Cerebellar nuclear complex (tissue), 1 donor: ENCODE data around the gene SP100.
"Not testable (repeated sequence)": the region's sequence is repeated elsewhere in the genome, so short reads cannot be mapped to it uniquely, and the experiment has no call there.

ENCODE experiments used
- DNase-seq, 2 experiments: peaks; one replicate each; lab custom pipeline; 2025; lab: John Stamatoyannopoulos, UW

Gene SP100

DNA sequence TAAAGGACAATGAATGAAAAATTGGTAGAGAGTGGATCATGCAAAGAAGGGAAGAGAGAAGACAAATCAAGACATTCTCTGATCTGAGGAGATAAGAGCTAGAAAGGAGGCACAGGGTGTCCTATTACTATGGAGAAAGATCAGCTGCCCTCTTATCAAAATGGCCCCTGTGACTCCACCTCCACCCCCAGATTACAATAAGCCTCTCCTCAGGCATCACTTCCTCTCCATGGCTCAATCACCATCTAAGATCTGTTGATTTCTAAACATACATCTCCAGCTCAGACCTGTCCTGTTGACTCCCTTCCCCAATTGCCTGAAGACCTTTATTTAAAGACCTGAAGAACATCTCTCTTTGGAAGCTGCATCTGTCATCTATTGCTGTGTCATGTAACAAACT, 43.2 kb downstream of the SP100 start:
- DNase-seq, result no peak

GRCh38 chr2:230471074-230471473, 55.1 kb downstream of the SP100 start:
- no peak for DNase-seq

DNA sequence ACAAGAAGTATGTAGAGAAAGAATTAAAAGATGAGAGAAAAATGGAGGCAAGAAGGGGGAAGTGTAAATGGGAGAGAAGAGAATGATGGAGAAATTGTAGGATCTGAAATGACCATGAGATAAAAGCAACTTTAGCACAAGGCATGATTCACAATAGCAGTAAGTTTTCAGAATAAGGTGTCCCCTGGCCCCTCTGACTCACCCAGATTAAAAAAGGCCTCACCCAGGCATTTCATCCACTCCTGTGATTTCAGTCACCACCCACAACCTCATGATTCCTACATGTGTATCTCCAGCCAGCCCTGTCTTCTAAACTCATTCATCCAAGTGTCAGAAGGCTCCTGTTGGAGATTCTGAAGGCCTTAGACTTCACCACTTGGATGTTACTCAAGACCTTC, 56.6 kb downstream of the SP100 start:
- DNase-seq, result no peak

DNA sequence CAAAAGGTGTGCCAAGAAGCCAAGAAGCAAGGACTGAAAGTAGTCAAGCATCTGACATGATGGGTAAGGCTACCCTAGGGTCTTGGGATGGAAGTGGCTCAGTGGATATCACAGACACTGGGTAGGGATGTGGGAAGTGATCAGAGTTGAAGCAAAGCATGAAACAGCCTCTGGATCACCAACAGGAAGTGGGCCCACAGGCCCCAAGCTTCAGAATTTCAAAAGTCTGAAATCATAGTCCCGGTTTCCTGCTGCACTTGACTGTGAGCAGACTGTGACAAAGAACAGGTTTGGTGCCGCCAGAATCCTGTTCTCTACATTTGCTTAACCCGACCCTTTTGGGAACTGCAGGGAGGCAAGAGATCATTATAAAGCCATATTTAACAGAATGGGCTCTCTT, 57.4 kb downstream of the SP100 start:
- DNase-seq, result no peak

DNA sequence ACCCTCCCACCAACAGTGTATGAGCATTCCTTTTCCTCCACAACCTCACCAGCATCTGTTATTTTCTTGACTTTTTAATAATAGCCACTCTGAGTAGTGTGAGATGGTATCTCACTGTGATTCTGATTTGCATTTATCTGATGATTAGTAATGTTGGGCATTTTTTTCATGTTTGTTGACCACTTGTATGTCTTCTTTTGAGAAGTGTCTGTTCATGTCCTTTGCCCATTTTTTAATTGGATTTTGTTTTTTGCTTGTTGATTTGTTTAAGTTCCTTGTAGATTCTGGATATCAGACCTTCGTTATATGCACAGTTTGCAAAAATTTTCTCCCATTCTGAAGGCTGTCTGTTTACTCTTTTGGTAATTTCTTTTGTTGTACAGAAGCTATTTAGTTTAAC, 59.1 kb downstream of the SP100 start:
- no peak for DNase-seq

DNA sequence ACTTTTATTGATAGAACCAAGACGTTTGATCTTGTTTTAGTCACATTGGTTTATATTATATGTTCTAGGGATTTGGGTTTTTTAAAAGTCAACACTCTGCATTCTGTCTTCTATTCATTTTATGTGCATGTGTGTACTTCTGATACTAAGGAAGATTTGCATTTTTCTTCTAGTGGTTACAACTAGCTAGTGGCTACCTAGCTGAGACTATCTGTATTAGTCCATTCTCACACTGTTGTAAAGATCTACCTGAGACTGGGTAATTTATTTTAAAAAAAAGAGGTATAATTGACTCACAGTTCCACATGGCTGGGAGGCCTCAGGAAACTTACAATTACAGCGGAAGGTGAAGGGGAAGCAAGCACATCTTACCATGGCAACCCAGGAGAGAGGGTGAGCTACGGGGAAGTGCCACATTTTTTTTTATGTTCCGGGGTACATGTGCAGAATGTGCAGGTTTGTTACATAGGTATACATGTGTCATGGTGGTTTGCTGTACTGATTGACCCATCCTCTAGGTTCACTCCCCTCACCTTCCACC, 69.9 kb downstream of the SP100 start:
- no peak for DNase-seq

DNA sequence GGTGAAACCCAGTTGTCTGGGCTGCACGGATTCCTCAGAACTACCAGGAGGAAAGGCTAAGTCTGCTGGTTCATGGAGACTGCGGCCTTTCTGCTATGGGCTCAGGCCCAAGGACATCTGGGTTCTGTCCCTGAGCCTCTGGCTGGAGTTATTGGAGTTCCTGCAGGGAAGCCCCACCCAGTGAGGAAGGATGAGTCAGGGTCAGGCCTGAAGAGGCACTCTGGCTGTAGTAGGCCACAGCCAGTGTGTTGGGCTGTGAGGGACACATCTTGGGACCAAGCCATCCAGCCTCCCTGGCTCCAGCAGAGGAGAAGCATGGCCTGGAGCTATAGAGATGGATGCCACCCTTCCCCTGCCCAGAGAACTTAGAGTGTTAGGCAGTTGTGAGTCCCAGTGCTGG, 75.2 kb downstream of the SP100 start:
- DNase-seq, result not testable (repeated sequence)

DNA sequence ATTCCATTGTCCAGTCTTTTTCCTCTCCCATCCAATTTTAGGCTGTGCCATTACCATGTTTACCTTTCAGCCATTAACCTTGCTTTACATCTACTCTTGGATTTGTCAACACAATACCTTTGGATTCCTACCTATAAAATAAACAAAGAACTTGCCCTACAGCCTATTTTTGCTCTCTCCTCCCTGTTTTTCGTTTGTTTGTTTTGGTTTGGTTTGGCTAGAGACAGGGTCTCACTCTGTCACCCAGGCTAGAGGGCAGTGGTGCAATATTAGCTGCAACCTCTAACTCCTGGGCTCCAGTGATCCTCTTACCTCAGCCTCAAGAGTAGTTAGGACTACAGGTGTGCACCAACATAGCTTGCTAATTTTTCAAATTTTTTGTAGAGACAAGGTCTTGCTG, 76.1 kb downstream of the SP100 start:
- DNase-seq, result no peak

DNA sequence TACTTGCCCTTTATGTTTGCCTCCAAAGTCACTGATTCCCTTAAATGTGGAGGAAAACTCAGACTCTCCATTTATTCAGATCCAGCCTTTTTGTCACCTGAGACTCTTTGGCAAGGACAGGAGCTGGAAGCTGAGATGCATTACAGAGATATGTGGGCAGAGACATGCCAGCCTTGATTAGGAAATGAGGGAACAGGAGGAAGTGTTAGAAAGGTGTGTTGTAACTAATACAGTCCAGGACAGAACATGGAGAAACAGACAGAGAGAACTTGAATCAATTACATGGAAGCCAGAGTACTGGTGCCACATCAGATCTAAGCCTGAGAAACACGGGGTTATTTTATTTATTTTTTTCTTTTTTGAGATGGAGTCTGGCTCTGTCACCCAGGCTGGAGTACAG, 79.0 kb downstream of the SP100 start:
- DNase-seq, result no peak

- no peak for DNase-seq
Measured at GRCh38 chr2:230496891-230497290, 80.9 kb downstream of the SP100 start.

DNA sequence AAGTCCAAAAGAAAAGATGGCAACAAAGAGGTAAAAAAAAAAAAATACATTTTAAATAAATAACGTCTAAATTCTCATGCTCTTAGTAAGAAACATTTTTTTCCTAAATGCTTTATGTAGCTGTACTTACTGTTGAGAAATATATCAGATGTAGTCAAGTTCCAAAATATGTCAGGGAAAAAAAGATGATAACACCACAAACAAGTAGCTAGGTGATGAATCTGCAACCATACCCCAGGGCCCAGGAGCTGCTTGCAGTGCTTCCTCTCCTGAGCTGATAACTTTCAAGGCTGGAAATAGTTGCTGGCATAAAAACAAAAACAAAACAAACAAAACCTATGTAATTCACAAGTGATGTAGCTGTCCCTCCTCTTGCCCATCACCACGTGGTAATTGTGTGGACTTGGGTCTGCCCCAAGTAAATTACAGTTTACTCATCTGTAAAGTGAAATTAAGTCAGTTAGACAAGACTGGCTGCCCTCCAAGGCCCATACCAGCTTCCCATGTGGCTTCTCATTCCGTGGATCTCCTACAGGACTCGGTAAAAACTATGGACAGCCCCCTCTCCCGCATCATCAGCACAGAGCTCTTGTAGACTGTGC, 82.6 kb downstream of the SP100 start:
- DNase-seq, result no peak

- no peak for DNase-seq
Measured at GRCh38 chr2:230502593-230502992, 86.6 kb downstream of the SP100 start.

- no peak for DNase-seq
Measured at GRCh38 chr2:230503798-230504197, 87.8 kb downstream of the SP100 start.

DNA sequence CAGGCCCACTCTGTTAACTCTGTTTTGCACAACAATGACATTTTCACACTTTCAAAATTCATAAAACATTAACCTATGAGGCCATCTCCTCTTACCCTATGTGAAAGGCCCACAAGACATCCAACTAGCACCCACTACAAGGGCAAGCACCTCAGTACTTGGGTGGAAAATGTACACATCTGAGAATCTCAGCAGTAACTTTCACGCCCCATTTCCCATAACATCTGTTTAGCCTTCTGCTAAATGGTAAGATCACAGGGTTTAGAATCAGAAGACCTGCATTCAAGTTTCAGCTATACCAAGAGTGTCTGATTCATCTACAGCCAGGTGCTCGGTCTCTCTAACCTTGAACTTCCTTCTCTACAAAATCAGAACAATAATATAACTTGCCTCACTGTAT, 89.2 kb downstream of the SP100 start:
- DNase-seq, result no peak

- DNase-seq, result no peak
Measured at GRCh38 chr2:230512955-230513748, 97.2 kb downstream of the SP100 start.

DNA sequence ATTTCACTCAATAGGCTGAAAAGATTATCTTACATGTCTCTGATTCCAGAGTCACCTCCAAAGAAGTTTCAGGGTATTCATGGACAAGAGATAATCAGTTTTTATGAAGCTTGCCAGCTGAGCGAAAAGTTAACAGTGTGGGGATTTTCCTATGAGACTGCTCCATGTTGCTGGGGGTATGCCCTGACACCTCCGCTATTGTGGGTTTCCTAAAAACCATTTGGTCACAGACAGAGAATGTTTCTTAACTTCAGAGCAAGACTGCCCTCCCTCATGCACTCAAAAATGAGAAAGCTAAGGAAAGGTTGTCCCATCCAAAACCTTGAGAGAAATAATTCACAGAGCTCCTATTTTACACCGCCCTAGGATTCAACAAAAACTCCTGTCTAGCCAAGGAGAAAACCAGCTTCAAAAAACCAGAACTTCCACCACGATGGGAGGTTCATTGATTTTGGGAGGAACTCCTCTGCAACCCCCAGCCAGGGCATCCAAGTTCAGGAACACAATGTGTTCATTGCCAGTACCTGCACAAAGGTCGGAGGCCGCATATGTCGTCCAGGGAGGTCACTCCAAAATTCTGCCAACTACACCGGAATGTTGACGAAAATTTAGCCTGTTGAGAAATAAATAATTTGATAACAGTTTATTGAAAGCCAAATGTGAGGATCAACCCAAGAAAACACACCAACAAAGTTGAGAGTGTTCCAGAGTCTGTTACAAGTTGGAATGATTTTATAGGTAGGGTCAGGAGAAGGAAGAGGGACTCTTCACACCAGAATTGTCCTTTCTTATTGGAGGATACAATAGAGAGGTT, 104.3 kb downstream of the SP100 start:
- DNase-seq, result no peak

DNA sequence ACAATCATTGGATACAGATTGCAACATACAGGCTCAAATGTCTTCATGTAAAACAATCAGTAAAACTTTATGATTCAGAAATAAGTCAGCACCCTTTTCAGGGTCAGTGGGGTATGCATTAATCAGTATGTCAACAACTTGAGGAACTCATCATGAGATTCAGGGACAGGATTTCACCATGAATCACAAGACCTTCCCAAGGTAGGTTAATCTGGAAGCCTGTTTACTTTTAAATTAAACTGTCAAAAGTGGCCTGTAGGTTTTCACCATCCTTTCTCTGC, 104.8 kb downstream of the SP100 start:
- no peak for DNase-seq

GRCh38 chr2:230521386-230521785, 105.4 kb downstream of the SP100 start:
- no peak for DNase-seq

DNA sequence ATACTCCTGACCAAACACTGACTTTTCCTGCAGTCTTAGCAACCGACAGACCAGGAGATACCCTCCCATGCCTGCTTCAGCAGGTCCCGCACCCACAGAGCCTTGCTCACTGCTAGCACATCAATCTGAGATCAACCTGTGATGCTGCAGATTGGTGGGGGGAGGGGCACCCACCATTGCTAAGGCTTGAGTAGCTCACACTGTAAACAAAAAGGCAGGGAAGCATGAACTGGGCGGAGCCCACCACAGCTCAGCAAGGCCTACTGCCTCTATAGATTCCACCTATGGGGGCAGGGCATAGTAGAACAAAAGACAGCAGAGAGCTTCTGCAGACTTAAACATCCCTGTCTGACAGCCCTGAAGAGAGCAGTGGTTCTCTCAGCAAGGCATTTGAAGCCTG, 109.7 kb downstream of the SP100 start:
- DNase-seq, result no peak

DNA sequence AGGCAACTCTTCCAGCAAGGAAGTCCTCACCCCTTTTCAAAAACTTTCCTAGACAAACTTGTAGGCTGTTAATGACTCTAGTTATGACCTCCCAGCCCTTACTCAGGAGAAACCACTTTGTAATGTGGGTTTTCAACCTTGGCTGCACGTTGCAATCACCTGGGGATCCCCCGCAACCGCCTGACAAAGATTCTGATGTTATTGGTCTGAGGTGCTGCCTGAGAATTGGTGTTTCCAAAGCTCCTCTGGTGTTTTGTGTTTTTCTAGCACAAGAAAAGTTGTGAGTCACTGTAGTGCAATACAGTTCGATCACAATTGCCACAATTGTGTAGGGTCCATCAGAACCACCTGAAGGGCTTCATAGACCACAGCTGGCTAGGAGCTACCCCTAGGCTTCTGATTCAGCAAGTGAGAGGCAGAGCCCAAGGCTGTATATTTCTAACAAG, 121.6 kb downstream of the SP100 start:
- DNase-seq, result no peak

- DNase-seq, result no peak
Measured at GRCh38 chr2:230540332-230540731, 124.3 kb downstream of the SP100 start.

GRCh38 chr2:230541934-230542380, 126.0 kb downstream of the SP100 start:
- DNase-seq, result no peak

DNA sequence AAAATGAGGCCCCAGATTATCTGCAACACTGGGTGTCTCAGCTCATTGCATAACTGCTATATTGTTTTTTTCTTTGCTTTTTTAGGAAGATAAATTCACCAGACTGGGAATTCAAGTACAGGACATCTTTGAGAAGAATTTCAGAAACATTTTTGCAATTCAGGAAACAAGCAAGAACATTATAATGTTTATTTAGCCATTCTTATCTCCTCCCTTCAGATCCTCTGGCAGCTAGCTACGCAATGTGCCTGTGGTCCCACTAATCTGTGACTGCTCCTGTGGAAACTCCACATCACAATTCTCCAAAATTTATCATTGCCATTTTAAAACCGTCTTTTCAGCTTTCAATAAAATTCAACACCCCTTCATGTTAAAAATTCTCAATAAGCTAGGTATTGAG, 126.8 kb downstream of the SP100 start:
- no peak for DNase-seq
